Measurements from ENCODE around the gene INPPL1.

Gene INPPL1

GRCh38 chr11:72220696-72221363 is 3.7 kb upstream of the INPPL1 start:
- no peak for DNase-seq

DNA sequence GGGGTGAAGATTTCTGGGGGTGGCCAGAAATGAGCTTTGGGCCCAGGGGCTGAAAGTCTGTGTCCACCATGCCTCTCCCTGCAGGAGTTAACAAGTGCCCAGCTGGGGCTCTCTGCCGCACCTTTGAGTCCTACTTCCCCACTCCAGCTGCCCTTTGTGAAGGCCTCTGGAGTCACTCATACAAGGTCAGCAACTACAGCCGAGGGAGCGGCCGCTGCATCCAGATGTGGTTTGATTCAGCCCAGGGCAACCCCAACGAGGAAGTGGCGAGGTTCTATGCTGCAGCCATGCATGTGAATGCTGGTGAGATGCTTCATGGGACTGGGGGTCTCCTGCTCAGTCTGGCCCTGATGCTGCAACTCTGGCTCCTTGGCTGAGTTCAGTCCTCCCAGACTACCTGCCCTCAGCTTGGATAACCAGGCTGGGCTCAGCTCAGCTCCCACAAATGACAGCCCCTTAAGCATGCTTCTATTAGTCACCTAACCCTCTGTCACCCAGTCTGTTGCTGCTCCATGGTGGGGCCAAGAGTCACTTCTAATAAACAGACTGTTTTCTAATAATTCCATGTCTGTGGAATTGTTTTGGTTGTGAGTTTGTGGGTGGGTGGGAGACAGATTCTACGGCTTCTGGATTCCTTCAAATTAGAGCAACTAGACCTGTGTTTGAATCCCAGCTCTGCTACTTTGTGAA is 3.0 kb upstream of the INPPL1 start:
- no peak for DNase-seq

DNA sequence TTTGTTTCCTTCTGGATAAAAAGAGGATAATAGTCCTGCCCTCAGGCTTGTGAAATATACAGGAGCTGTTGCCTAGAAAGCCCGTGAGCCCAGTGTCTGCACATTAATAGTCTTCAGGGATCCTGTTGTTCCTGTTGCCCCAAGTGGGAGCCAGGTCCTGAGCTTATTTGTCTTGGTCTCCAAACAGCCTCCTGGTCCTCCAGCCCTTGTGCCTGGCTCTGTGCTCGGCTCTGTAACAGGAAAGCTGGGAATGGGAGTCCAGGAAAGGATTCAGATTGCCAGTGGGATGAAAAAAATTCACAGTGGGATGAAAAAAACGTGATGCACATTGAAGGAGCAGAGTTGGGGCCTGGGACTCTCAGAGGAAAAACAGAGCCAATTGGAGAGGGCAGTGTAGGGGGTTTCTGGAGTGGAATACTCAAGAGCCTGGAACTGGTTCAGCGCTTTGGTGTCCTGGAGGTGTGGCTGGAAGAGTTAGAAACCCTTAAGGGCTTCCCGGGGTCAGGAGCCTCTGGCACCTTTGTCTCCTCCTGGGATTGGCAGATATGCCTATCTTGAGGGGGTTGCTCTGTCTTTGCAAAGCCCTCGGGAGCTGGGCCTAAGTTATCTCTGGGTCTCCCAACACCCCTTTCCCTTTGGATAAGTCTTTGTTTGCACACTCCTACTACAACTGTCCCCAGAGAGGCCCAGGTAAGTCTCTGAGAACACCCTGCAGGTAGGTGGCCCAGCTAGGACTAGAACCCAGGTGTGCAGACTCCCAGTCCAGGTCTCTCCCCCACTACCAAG is 2.3 kb upstream of the INPPL1 start:
- no peak for DNase-seq

GRCh38 chr11:72222907-72223614 is 1.5 kb upstream of the INPPL1 start:
- DNase-seq, result peak; percentile 97

- peak; percentile 88 for DNase-seq
These were observed 678 bp upstream of the INPPL1 start for GRCh38 chr11:72223615-72224563.

- DNase-seq, result peak; percentile 34
These were observed 914 bp downstream of the INPPL1 start for GRCh38 chr11:72225411-72225951.

- peak; percentile 51 for DNase-seq
These were observed 2.1 kb downstream of the INPPL1 start for GRCh38 chr11:72226701-72227100.

GRCh38 chr11:72227316-72228228 is 3.0 kb downstream of the INPPL1 start:
- no peak for DNase-seq

DNA sequence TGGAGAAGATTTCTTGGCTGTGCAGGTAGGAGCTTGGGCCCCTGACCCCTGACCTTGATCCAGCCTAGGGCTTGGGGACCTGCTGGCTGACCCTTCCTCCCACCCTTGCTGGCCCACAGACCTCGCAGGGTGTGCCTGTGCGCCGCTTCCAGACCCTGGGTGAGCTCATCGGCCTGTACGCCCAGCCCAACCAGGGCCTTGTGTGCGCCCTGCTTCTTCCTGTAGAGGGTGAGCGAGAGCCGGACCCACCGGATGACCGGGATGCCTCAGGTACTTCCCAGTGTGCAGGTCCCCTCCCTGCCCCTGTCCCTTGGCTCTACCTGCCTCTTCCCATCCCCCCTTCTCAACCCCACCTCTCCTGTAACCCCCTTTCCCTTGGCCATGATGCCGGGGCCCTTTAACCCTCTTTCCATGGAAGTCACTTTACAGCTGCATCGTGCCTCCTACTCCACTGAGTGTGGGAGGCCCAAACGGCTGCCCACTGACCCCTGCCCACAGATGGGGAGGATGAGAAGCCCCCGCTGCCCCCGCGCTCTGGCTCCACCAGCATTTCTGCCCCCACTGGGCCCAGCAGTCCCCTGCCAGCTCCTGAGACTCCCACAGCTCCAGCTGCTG is 3.8 kb downstream of the INPPL1 start:
- no peak for DNase-seq

- no peak for DNase-seq
These were observed 4.3 kb downstream of the INPPL1 start for GRCh38 chr11:72228844-72229231.

GRCh38 chr11:72229336-72229924 is 4.9 kb downstream of the INPPL1 start:
- no peak for DNase-seq

GRCh38 chr11:72229925-72230763 is 5.6 kb downstream of the INPPL1 start:
- DNase-seq, result no peak

DNA sequence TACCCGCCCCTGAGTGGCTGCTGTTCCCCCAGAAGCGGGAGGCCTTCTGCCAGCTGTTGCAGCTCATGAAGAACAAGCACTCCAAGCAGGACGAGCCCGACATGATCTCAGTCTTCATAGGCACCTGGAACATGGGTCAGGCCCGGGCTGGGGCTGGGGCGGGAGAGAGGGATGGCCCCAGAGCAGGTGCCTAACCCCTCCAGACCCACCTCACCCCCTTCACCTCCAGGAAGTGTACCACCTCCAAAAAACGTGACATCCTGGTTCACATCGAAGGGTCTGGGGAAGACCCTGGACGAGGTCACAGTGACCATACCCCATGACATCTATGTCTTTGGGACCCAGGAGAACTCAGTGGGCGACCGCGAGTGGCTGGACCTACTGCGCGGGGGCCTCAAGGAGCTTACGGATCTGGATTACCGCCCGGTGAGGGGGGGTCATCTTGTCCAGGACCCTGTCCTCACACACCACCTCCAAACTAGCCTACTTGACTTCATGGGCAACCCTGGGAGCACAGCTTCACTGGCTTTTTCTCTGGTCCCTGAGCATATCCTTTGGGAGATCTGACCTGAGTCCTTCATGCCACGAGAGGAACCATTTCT is 6.3 kb downstream of the INPPL1 start:
- DNase-seq, result no peak

DNA sequence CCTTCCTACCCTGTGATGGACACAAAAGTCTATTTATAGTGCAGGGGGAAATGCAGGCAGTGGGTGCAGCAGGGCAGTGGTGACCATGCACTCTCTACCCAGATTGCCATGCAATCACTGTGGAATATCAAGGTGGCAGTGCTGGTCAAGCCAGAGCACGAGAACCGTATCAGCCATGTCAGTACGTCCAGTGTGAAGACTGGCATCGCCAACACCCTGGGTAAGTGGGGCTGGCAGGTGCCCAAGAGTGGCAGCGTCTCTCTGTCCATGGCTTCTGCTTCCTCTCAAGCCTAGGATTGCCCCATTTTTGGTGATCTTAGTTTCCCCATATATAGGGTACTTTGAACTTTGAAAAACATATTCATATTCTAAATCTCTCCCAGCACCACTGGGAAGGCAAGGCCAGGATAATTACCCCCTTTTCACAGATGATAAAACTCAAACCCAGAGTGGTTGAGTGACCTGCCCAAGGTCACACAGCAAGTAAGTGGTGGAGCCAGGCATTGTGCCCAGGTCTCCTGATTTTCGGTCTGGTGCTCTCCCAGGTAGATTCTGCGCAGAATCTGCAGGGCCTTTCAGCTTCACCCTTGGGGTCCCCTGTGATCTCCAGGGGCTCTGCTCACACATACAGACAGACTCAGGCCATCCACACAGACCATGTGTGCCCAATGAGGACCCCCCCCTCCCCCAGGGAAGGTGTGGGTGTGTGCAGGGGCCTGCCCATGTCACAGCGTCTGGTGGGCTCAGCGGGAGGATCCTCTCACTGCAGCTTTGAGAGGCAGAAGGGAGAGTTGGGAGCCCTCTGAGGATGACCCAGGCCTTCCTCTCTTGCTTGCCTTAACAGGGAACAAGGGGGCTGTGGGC is 7.1 kb downstream of the INPPL1 start:
- DNase-seq, result no peak

DNA sequence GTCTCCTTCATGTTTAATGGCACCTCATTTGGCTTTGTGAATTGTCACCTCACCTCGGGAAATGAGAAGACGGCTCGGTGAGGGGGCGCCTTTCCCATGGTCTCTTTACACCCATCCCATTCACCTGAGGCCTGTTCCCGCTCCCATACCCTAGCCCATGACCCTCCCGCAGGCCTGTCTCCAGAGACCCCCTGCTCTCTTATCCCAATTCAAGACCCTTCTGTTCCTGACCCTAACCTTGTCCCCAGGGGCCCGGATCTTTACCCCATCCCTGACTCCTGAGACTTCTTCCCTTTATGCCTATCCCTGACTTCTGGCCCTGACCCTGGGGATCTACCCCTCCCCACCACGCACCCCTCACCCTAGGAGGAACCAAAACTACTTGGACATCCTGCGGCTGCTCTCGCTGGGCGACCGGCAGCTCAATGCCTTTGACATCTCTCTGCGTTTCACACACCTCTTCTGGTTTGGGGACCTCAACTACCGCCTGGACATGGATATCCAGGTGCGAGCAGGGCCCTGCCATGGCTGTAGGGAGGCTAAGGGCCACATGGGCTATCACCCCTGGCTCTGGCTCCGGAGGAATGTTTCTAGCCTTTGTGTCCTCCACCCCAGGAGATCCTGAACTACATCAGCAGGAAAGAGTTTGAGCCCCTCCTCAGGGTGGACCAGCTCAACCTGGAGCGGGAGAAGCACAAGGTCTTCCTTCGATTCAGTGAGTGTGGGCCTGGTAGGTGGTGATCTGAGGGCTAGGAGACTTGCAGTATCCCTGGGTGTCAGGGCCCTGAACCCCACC is 7.9 kb downstream of the INPPL1 start:
- no peak for DNase-seq

DNA sequence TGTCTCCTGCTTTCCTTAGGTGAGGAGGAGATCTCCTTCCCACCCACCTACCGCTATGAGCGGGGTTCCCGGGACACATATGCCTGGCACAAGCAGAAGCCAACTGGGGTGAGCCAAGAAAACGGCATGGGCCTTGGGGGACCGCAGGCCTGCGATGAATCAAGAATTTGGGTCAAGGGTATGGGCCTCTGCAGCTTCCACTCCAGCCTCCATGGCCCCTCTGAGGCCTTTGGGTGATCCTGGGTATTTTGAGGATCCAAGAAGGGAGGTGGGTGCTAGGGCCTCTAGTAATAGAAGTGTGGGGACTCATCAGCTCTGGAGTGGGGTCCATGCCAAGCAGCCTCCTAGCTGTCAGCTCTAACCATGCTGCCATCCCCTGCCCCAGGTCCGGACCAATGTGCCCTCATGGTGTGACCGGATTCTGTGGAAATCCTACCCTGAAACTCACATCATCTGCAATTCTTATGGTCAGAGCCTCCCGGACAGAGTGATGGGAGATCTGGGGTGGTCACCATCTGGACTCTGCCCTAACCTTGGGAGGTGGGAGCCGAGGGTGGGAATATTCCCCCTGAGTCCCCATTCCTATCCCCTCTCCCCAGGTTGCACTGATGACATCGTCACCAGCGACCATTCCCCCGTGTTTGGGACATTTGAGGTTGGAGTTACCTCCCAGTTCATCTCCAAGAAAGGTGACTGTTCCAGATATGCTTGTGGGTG is 8.6 kb downstream of the INPPL1 start:
- no peak for DNase-seq
